Suppressor macrophage treated with lipopolysaccharide for 1 hour (primary cell): ENCODE measurements around the gene CRABP2.

Experiments used
- DNase-seq, 3 donors: peaks; one replicate each; pipeline ENCODE4 v3.0.0-alpha.2; 2020 to 2022

CRABP2 gene

GRCh38 chr1:156708218-156708661 lies 2.9 kb upstream of the CRABP2 start:
- no peak for DNase-seq

DNA sequence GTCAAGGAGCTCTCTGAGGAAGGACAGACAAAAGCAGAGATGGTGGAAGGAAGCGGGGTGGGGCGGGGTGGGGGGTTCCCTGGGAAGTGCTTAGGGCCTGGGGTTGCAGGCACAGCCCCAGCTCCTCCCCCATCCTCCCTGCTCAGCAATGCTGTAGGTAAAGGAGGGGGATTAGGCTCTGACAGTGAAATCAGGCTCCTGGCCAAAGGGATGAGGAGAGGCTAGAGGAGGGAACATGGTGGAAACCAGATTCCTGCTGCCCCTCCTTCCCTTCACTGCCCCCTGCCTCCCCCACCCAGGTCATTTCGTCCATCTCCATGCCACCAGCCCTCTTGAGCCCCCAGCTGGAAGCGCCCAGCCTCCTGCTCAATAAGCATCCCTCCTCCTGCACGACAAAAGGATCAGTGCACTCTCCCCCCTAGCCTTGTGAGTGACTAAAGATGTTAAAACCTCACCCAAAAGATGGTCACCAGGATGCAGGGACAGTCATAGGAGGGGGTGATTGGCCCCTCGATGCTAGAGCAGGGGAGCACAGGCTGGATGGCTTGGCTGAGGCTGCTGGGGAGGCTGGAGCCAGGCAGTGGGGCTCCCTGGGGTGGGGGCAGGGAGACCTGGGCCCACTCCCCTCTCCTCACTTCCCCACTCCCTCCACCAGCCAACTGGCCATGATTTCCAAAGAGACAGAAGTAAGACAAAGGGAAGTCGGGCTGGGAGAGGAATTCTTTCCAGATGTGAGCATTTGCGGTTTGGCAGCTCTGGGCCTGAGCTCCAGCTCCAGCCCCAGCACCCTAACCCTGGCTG lies 2.2 kb upstream of the CRABP2 start:
- DNase-seq = no peak

- no peak for DNase-seq
Observed at GRCh38 chr1:156706657-156707416, 1.5 kb upstream of the CRABP2 start.

DNA sequence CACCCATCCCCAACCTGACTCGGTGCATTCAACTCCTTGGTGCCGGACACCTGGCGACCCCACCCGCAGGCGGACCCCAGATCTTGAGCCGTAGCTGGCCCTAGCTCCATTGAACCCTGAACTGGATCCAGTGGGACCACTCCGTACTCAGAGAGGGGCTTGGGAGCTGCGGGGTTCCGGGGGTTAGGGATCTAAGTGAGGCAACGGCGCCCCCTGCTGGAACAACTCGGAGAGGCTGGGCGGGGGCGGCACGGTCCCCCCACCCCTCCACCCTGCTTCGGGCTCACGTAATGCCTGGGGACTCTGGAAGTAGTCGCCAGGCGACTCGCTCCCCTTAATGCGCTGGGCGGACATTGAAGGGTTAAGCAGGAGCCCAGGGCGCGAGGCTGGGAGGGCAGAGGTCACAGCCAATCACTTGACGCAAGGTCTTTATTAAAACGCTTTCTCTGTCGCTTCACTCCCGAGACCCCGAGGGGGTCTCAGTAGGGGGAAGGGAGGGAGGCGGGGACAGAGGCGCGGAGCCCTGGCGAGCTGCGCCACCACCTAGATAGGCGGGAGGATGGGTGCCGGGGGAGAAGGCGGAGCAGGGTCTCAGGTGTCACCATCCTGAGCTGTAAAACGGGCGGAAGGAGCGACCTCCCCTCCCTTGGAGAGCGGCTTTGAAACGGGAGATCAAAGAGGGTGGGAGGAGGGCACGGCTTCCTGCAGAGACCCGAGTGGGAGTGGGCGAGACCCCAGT lies 704 bp upstream of the CRABP2 start:
- DNase-seq = peak; percentile 69 to 90 (median 76)

DNA sequence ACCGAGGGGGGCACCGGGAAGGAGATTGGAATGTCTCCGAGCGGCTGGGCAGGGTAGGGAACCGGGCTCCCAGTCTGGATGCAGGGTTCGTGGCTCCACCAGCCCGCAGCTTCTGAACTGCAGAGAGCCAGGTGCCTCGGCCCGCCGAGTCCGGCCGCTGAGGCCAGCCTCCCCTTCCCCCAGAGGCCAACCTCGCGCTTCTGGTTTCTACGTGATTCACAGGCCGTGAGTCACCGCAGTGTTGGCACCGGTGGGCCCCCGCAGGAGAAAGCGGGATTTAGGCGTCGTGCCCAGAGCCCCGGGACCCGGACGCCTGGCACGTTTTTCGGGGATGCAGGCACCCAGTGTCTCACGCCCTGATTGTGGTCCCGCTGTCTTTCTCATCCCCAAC lies 458 bp downstream of the CRABP2 start:
- peak; percentile 77 to 81 (median 78) for DNase-seq

DNA sequence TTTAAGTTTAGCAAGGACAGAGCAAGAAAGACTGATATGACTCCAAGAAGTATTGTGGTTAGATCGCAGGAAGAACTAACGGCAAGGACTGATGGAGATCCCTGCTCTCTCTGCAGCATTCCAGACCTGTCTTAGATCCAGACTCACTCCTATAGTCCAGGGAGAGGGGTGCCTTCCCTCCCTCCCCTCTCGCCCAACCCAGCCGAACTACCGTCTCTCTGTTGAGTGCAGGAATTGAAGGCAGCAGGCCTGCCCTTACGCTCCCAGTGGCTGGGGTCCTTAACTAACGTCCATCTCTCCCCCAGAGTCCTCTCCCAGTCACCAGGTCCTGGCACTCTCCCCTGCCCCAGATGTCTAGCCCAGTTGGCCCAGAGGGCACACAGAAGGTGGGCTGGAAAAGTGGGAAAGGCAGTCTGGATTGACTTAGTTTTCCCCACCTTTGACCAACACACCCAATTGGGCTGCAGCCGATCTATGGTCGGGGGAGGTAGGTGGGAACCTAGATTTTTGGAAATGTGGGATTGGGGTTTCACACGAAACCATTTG lies 1.1 kb downstream of the CRABP2 start:
- DNase-seq = no peak

- no peak for DNase-seq
Observed at GRCh38 chr1:156703741-156704140, 1.6 kb downstream of the CRABP2 start.

GRCh38 chr1:156703336-156703735 lies 2.0 kb downstream of the CRABP2 start:
- DNase-seq = no peak

DNA sequence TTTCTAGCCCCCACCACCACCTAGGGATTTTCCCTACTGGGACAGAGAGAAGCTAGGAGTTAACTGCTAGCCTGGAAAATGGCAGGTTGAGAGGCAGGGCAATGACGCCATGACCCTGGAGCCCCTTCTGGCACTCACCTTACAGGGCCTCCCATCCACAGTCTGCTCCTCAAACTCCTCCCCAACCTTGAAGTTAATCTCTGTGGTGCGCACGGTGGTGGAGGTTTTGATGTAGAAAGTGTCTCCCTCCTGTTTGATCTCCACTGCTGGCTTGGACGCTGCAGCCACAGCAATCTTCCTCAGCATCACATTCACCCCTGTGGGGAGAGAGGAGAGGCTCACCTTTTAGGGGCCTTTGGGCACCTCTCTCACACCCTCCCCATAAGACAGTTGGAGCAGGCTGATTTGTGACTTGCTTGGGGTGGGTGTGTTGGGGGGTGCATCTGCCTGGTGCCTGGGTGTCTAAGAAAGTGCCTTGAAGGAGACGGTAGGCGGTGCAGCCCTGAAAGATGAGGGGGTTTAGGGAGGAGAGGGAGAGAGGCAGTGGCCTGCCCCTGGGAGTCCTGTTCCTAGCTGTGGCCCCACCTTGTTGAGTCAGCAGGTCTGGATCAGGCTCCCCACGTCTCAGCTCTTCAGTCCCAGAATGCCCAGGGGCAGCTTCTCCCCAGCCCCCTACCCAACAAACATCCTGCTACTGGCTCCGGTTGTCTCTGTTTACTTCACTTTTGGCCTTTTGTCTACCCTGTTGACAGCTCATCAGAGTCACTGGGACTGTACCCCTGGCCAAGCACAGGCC lies 4.4 kb downstream of the CRABP2 start:
- DNase-seq = no peak

DNA sequence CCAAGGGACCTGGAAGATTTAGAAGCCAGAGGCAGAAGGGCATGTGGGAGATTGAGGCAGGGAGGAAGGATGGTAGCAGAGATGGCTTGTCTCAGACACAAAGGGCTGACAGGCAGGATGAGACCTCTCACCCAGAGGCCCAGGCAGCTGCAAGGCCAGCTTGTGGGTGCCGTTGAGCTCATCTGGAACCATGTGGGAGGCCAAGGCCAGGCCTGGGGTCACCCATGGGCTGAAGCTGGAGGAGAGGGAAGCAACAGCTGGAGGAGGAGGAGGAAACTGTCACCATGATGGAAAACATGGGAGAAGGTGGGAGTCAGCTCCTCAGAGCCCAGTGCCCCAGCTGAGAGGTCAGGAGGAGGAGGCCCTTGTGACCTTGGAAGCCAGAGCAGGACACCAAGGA lies 6.4 kb downstream of the CRABP2 start:
- peak; percentile 57 to 71 (median 64) for DNase-seq

DNA sequence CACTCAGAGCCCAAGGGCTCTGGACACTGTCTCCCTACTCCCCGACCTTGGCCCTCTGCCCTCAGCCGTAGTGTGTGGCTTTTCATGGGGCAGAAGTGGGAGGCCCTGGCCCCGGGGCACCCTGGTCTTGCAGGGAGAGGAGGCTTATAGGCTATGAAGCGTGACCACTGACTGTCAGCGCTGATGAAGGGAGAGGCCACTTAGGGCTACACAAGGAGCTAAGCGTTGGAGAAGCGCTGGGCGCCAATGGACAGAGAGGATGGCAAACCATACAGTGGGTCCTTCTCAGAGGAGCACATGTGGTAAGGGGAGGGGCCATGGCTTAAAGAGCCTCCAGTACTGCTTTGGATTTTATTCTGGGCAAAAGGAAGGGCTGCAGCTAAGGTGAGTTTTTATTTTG lies 7.9 kb downstream of the CRABP2 start:
- no peak for DNase-seq

DNA sequence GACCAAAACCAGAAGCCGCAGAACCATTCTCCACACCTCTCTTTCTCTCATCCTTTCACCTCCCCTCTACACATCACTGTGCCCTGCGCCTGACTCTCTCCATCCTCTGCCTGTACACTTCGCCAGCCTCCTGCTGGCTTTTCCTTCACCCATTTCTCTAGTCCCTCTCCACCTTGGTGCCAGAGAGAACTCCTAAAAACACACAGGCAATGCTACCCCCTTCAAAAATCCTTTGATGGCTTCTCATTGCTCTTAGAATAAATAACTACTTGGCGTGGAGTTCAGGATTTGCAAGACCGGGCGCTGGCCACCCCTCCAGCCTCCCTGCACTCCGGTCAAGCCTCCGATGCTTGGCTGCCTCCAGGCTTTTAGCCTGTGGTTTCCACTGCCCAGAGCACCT lies 8.6 kb downstream of the CRABP2 start:
- no peak for DNase-seq

- no peak for DNase-seq
Observed at GRCh38 chr1:156694690-156694962, 10.8 kb downstream of the CRABP2 start.

GRCh38 chr1:156693848-156694689 lies 11.3 kb downstream of the CRABP2 start:
- peak; percentile 39 to 59 (median 50) for DNase-seq

- DNase-seq = no peak
Observed at GRCh38 chr1:156692925-156693847, 12.2 kb downstream of the CRABP2 start.

GRCh38 chr1:156692441-156692924 lies 12.9 kb downstream of the CRABP2 start:
- DNase-seq = no peak

GRCh38 chr1:156691665-156692440 lies 13.5 kb downstream of the CRABP2 start:
- peak; percentile 78 to 87 (median 80) for DNase-seq

DNA sequence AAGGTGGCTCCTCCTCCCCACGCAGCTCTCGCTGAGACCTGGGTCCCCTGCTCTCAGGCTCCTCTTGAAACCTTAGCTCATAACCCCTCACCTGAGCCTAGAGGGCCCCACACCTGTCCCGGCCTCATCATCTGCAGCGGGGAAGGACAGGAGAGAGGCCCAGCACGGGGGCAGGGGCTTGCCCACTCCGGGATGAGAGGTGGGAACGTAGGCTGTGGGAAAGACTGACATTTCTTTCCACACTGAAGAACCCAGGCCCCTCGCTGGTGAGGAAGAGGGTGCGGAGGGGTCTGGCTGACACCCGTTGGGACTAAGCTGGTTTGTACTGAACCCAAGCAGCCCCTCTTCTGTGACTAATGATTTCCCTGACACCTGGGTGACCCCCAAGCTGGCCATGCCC lies 14.2 kb downstream of the CRABP2 start:
- no peak for DNase-seq

GRCh38 chr1:156690675-156691036 lies 14.7 kb downstream of the CRABP2 start:
- DNase-seq = peak; percentile 48 to 51 (median 50)
